ENCODE measurements around the gene IZUMO2. TPM values are rescaled to one million over a fixed set of nuclear protein-coding genes. Genes with fewer than 3 reads are reported as not detected.

The IZUMO2 gene
- total RNA-seq, 1 donor from 2014 or later, result not detected

- TF ChIP-seq CTCF (IDR thresholded peaks at IDR 0.05; ENCODE audit: unreplicated experiment), result no peak
- H3K9me3 Mint-ChIP-seq, result no peaks in the 10 kb centered on the region
- DNase-seq (ENCODE audit: low spot score in 2 of 2, unreplicated experiment in 2 of 2), result peak; percentile 71 to 81
- H3K27me3 Mint-ChIP-seq (ENCODE audit: low read depth), result peaks cover 58% of the 10 kb centered on the region
- H3K36me3 Mint-ChIP-seq, result no peaks in the 10 kb centered on the region
- peak overlapping the region; percentile 76 for H3K27ac Mint-ChIP-seq
- H3K4me3 Mint-ChIP-seq, result peak overlapping the region; percentile 67
- peaks cover 7% of the 10 kb centered on the region for H3K4me1 Mint-ChIP-seq
These were observed 42.0 kb upstream of the IZUMO2 start for GRCh38 chr19:50204811-50205675.

GRCh38 chr19:50204081-50204428 is 41.0 kb upstream of the IZUMO2 start:
- H3K27ac Mint-ChIP-seq, result peak overlapping the region; percentile 39
- H3K4me1 Mint-ChIP-seq, result peaks cover 7% of the 10 kb centered on the region
- TF ChIP-seq CTCF (IDR thresholded peaks at IDR 0.05; ENCODE audit: unreplicated experiment), result no peak
- peaks cover 64% of the 10 kb centered on the region for H3K27me3 Mint-ChIP-seq (ENCODE audit: low read depth)
- no peaks in the 10 kb centered on the region for H3K36me3 Mint-ChIP-seq
- DNase-seq (ENCODE audit: low spot score in 2 of 2, unreplicated experiment in 2 of 2), result no peak
- no peaks in the 10 kb centered on the region for H3K9me3 Mint-ChIP-seq
- peak overlapping the region; percentile 52 for H3K4me3 Mint-ChIP-seq

- H3K4me1 Mint-ChIP-seq, result peaks cover 7% of the 10 kb centered on the region
- DNase-seq (ENCODE audit: low spot score in 2 of 2, unreplicated experiment in 2 of 2), result peak; percentile 87 to 93
- peaks cover 70% of the 10 kb centered on the region for H3K27me3 Mint-ChIP-seq (ENCODE audit: low read depth)
- H3K36me3 Mint-ChIP-seq, result no peaks in the 10 kb centered on the region
- no peaks in the 10 kb centered on the region for H3K9me3 Mint-ChIP-seq
- H3K4me3 Mint-ChIP-seq, result peak within 1 kb of the TSS; percentile 67
- no peak for TF ChIP-seq CTCF (IDR thresholded peaks at IDR 0.05; ENCODE audit: unreplicated experiment)
- peak within 1 kb of the TSS; percentile 39 for H3K27ac Mint-ChIP-seq
These were observed 40.4 kb upstream of the IZUMO2 start, which contains the start of gene MYH14 for GRCh38 chr19:50203281-50204080. Gene MYH14 (plus strand): TSS chr19:50203622. CDS start chr19:50210366, 6,744 bp downstream.

GRCh38 chr19:50202962-50203280 is 39.8 kb upstream of the IZUMO2 start:
- no peak overlapping the region for H3K27ac Mint-ChIP-seq
- no peaks in the 10 kb centered on the region for H3K9me3 Mint-ChIP-seq
- no peaks in the 10 kb centered on the region for H3K36me3 Mint-ChIP-seq
- peak overlapping the region; percentile 43 for H3K4me3 Mint-ChIP-seq
- H3K4me1 Mint-ChIP-seq, result peaks cover 7% of the 10 kb centered on the region
- no peak for DNase-seq (ENCODE audit: low spot score in 2 of 2, unreplicated experiment in 2 of 2)
- no peak for TF ChIP-seq CTCF (IDR thresholded peaks at IDR 0.05; ENCODE audit: unreplicated experiment)
- peaks cover 71% of the 10 kb centered on the region for H3K27me3 Mint-ChIP-seq (ENCODE audit: low read depth)

GRCh38 chr19:50202386-50202785 is 39.3 kb upstream of the IZUMO2 start:
- H3K27me3 Mint-ChIP-seq (ENCODE audit: low read depth), result peaks cover 71% of the 10 kb centered on the region
- DNase-seq (ENCODE audit: low spot score in 2 of 2, unreplicated experiment in 2 of 2), result no peak
- peaks cover 7% of the 10 kb centered on the region for H3K4me1 Mint-ChIP-seq
- H3K27ac Mint-ChIP-seq, result no peak overlapping the region
- H3K36me3 Mint-ChIP-seq, result no peaks in the 10 kb centered on the region
- no peak for TF ChIP-seq CTCF (IDR thresholded peaks at IDR 0.05; ENCODE audit: unreplicated experiment)
- H3K4me3 Mint-ChIP-seq, result peak overlapping the region; percentile 43
- no peaks in the 10 kb centered on the region for H3K9me3 Mint-ChIP-seq

All from mesothelial cell of epicardium (in vitro differentiated cells).